Measurements from ENCODE around the gene TXNRD3.
A peak's percentile ranks its signal among the peaks of the same experiment; 100 is the strongest.

Gene TXNRD3

GRCh38 chr3:126654571-126655383 is at the start of gene TXNRD3:
TXNRD3 (minus strand) TSS chr3:126655124.
- peaks cover 13% of the 10 kb centered on the region for H3K27me3 Mint-ChIP-seq
- H3K9me3 Mint-ChIP-seq: no peaks in the 10 kb centered on the region
- peaks cover 6% of the 10 kb centered on the region for H3K4me1 Mint-ChIP-seq (ENCODE audit: low read depth)
- H3K36me3 Mint-ChIP-seq (ENCODE audit: low read depth): peaks cover 3% of the 10 kb centered on the region
- H3K27ac Mint-ChIP-seq: peak within 1 kb of the TSS; percentile 70
- peak within 1 kb of the TSS; percentile 82 for H3K4me3 Mint-ChIP-seq

- peaks cover 31% of the 10 kb centered on the region for H3K27me3 Mint-ChIP-seq
- peak within 1 kb of the TSS; percentile 91 for H3K4me3 Mint-ChIP-seq
- peaks cover 16% of the 10 kb centered on the region for H3K4me1 Mint-ChIP-seq (ENCODE audit: low read depth)
- peak within 1 kb of the TSS; percentile 92 for H3K27ac Mint-ChIP-seq
- no peaks in the 10 kb centered on the region for H3K9me3 Mint-ChIP-seq
- H3K36me3 Mint-ChIP-seq (ENCODE audit: low read depth): peaks cover 14% of the 10 kb centered on the region
Measured at GRCh38 chr3:126703512-126704493, 48.9 kb upstream of the TXNRD3 start, which contains the start of gene CHCHD6. CHCHD6 (plus strand) TSS chr3:126704240; CDS start chr3:126704313, 73 bp downstream.

GRCh38 chr3:126699011-126699410 is 44.1 kb upstream of the TXNRD3 start:
- no peak overlapping the region for H3K4me3 Mint-ChIP-seq
- H3K27ac Mint-ChIP-seq: no peak overlapping the region
- peaks cover 57% of the 10 kb centered on the region for H3K27me3 Mint-ChIP-seq
- H3K4me1 Mint-ChIP-seq (ENCODE audit: low read depth): peaks cover 9% of the 10 kb centered on the region
- no peaks in the 10 kb centered on the region for H3K9me3 Mint-ChIP-seq
- no peaks in the 10 kb centered on the region for H3K36me3 Mint-ChIP-seq (ENCODE audit: low read depth)

GRCh38 chr3:126696701-126697267 is 41.9 kb upstream of the TXNRD3 start:
- H3K9me3 Mint-ChIP-seq: no peaks in the 10 kb centered on the region
- no peak overlapping the region for H3K4me3 Mint-ChIP-seq
- no peak overlapping the region for H3K27ac Mint-ChIP-seq
- H3K27me3 Mint-ChIP-seq: peaks cover 60% of the 10 kb centered on the region
- H3K36me3 Mint-ChIP-seq (ENCODE audit: low read depth): no peaks in the 10 kb centered on the region
- no peaks in the 10 kb centered on the region for H3K4me1 Mint-ChIP-seq (ENCODE audit: low read depth)

- Mint-ChIP-seq H3K9me3 (no peaks in the 10 kb centered on the region), H3K4me3 (no peak overlapping the region), H3K27me3 (peaks cover 47% of the 10 kb centered on the region), H3K27ac (no peak overlapping the region), H3K4me1 (ENCODE audit: low read depth) (no peaks in the 10 kb centered on the region), H3K36me3 (ENCODE audit: low read depth) (no peaks in the 10 kb centered on the region)
Measured at GRCh38 chr3:126693921-126694320, 39.0 kb upstream of the TXNRD3 start.

- Mint-ChIP-seq H3K9me3 (no peaks in the 10 kb centered on the region), H3K27ac (no peak overlapping the region), H3K4me1 (ENCODE audit: low read depth) (no peaks in the 10 kb centered on the region)
Measured at GRCh38 chr3:126692858-126693257, 37.9 kb upstream of the TXNRD3 start.

GRCh38 chr3:126691765-126692164 is 36.8 kb upstream of the TXNRD3 start:
- Mint-ChIP-seq H3K27me3 (peaks cover 47% of the 10 kb centered on the region), H3K4me3 (no peak overlapping the region), H3K27ac (no peak overlapping the region), H3K9me3 (no peaks in the 10 kb centered on the region), H3K36me3 (ENCODE audit: low read depth) (no peaks in the 10 kb centered on the region), H3K4me1 (ENCODE audit: low read depth) (no peaks in the 10 kb centered on the region)

More at GRCh38 chr3:126692858-126693257, 37.9 kb upstream of the TXNRD3 start:
- peaks cover 51% of the 10 kb centered on the region for H3K27me3 Mint-ChIP-seq
- H3K4me3 Mint-ChIP-seq: no peak overlapping the region
- H3K36me3 Mint-ChIP-seq (ENCODE audit: low read depth): no peaks in the 10 kb centered on the region

GRCh38 chr3:126685493-126685892 is 30.6 kb upstream of the TXNRD3 start:
- Mint-ChIP-seq H3K9me3 (no peaks in the 10 kb centered on the region), H3K27me3 (peaks cover 4% of the 10 kb centered on the region), H3K36me3 (ENCODE audit: low read depth) (no peaks in the 10 kb centered on the region), H3K4me1 (ENCODE audit: low read depth) (no peaks in the 10 kb centered on the region), H3K4me3 (no peak overlapping the region), H3K27ac (no peak overlapping the region)

- Mint-ChIP-seq H3K9me3 (no peaks in the 10 kb centered on the region), H3K27ac (no peak overlapping the region), H3K4me1 (ENCODE audit: low read depth) (no peaks in the 10 kb centered on the region), H3K36me3 (ENCODE audit: low read depth) (no peaks in the 10 kb centered on the region), H3K4me3 (no peak overlapping the region), H3K27me3 (peaks cover 4% of the 10 kb centered on the region)
Measured at GRCh38 chr3:126685021-126685420, 30.1 kb upstream of the TXNRD3 start.

- Mint-ChIP-seq H3K9me3 (no peaks in the 10 kb centered on the region), H3K36me3 (ENCODE audit: low read depth) (no peaks in the 10 kb centered on the region), H3K4me1 (ENCODE audit: low read depth) (no peaks in the 10 kb centered on the region), H3K27me3 (peaks cover 4% of the 10 kb centered on the region), H3K4me3 (no peak overlapping the region), H3K27ac (no peak overlapping the region)
Measured at GRCh38 chr3:126684218-126684751, 29.4 kb upstream of the TXNRD3 start.

- peaks cover 3% of the 10 kb centered on the region for H3K4me1 Mint-ChIP-seq (ENCODE audit: low read depth)
- no peak overlapping the region for H3K27ac Mint-ChIP-seq
- H3K4me3 Mint-ChIP-seq: no peak overlapping the region
- no peaks in the 10 kb centered on the region for H3K9me3 Mint-ChIP-seq
- H3K27me3 Mint-ChIP-seq: peaks cover 3% of the 10 kb centered on the region
- H3K36me3 Mint-ChIP-seq (ENCODE audit: low read depth): no peaks in the 10 kb centered on the region
Measured at GRCh38 chr3:126683069-126683468, 28.1 kb upstream of the TXNRD3 start.

- Mint-ChIP-seq H3K27me3 (peaks cover 3% of the 10 kb centered on the region), H3K36me3 (ENCODE audit: low read depth) (no peaks in the 10 kb centered on the region), H3K4me3 (no peak overlapping the region), H3K27ac (no peak overlapping the region), H3K9me3 (no peaks in the 10 kb centered on the region), H3K4me1 (ENCODE audit: low read depth) (peaks cover 3% of the 10 kb centered on the region)
Measured at GRCh38 chr3:126682009-126682408, 27.1 kb upstream of the TXNRD3 start.

- peaks cover 3% of the 10 kb centered on the region for H3K27me3 Mint-ChIP-seq
- peaks cover 3% of the 10 kb centered on the region for H3K4me1 Mint-ChIP-seq (ENCODE audit: low read depth)
- H3K9me3 Mint-ChIP-seq: no peaks in the 10 kb centered on the region
- no peaks in the 10 kb centered on the region for H3K36me3 Mint-ChIP-seq (ENCODE audit: low read depth)
- H3K27ac Mint-ChIP-seq: no peak overlapping the region
- no peak overlapping the region for H3K4me3 Mint-ChIP-seq
Measured at GRCh38 chr3:126680667-126681055, 25.7 kb upstream of the TXNRD3 start.

GRCh38 chr3:126679831-126680666 is 25.1 kb upstream of the TXNRD3 start:
- Mint-ChIP-seq H3K27ac (no peak overlapping the region), H3K36me3 (ENCODE audit: low read depth) (no peaks in the 10 kb centered on the region), H3K4me3 (no peak overlapping the region), H3K4me1 (ENCODE audit: low read depth) (peaks cover 3% of the 10 kb centered on the region), H3K27me3 (peaks cover 3% of the 10 kb centered on the region), H3K9me3 (no peaks in the 10 kb centered on the region)
